Smooth muscle cell of the brain vasculature (primary cell): ENCODE measurements around the gene CCDC149.

Experiments
- DNase-seq: peaks from one replicate; pipeline ENCODE4 v3.0.0-alpha.2; 2012; ENCODE audit warnings: low read depth, low spot score

CCDC149 gene

GRCh38 chr4:24802648-24803047 lies 110.2 kb downstream of the CCDC149 start:
- DNase-seq, result no peak

- DNase-seq, result no peak
Observed at GRCh38 chr4:24801136-24801855, 111.5 kb downstream of the CCDC149 start.

- DNase-seq, result no peak
Observed at GRCh38 chr4:24800325-24800895, 112.4 kb downstream of the CCDC149 start.

- no peak for DNase-seq
Observed at GRCh38 chr4:24799544-24800324, 113.1 kb downstream of the CCDC149 start.

GRCh38 chr4:24799196-24799543 lies 113.7 kb downstream of the CCDC149 start:
- no peak for DNase-seq

GRCh38 chr4:24798036-24798610 lies 114.7 kb downstream of the CCDC149 start:
- DNase-seq, result no peak

- no peak for DNase-seq
Observed at GRCh38 chr4:24796620-24797019, 116.2 kb downstream of the CCDC149 start.

- DNase-seq, result no peak
Observed at GRCh38 chr4:24795666-24796381, 117.0 kb downstream of the CCDC149 start.

- no peak for DNase-seq
Observed at GRCh38 chr4:24794916-24795665, 117.8 kb downstream of the CCDC149 start, which contains the start of gene SOD3. Gene SOD3, plus strand, starts transcription at chr4:24795573. Its CDS starts 3,949 bp downstream, at chr4:24799522.

- DNase-seq, result no peak
Observed at GRCh38 chr4:24794480-24794879, 118.4 kb downstream of the CCDC149 start.

- DNase-seq, result no peak
Observed at GRCh38 chr4:24794051-24794450, 118.8 kb downstream of the CCDC149 start.

GRCh38 chr4:24793219-24794005 lies 119.4 kb downstream of the CCDC149 start:
- no peak for DNase-seq

GRCh38 chr4:24792552-24792951 lies 120.3 kb downstream of the CCDC149 start:
- DNase-seq, result no peak

GRCh38 chr4:24791043-24791442 lies 121.8 kb downstream of the CCDC149 start:
- DNase-seq, result no peak

- DNase-seq, result no peak
Observed at GRCh38 chr4:24783506-24783905, 129.3 kb downstream of the CCDC149 start.

GRCh38 chr4:24781999-24782745 lies 130.7 kb downstream of the CCDC149 start:
- DNase-seq, result no peak

GRCh38 chr4:24780936-24781495 lies 131.8 kb downstream of the CCDC149 start:
- no peak for DNase-seq

GRCh38 chr4:24778464-24779225 lies 134.2 kb downstream of the CCDC149 start:
- peak; percentile 62 for DNase-seq
